Colonic mucosa (tissue), 4 donors: ENCODE results near the gene ZMIZ1. TPM values are rescaled to one million over a fixed set of nuclear protein-coding genes. Genes with fewer than 3 reads are reported as not detected.

Experiments
- DNase-seq: peaks from one replicate; pipeline ENCODE4 v3.0.0-alpha.2; 2020
- H3K27ac ChIP-seq: fragments of 200-600 bp; one replicate; pipeline ENCODE4 v1.8.0; 2021
- H3K27me3 ChIP-seq: fragments of 200-600 bp; one replicate; pipeline ENCODE4 v1.8.0; 2021
- H3K36me3 ChIP-seq: fragments of 200-600 bp; one replicate; pipeline ENCODE4 v1.8.0; 2021
- H3K4me1 ChIP-seq: fragments of 200-600 bp; one replicate; pipeline ENCODE4 v1.8.0; 2021; ENCODE audit warnings: mild to moderate bottlenecking
- H3K4me3 ChIP-seq: fragments of 200-600 bp; one replicate; pipeline ENCODE4 v1.8.0; 2021
- H3K9ac ChIP-seq, 2 donors: one replicate each; pipeline ENCODE4 v1.7.0; 2013; ENCODE audit warnings: control low read depth in 2 of 2, low read depth in 2 of 2, low read length in 2 of 2
- H3K9me3 ChIP-seq: fragments of 200-600 bp; one replicate; pipeline ENCODE4 v1.8.0; 2021
- intact Hi-C: fragments of 100-400 bp; cut with DNase I; formaldehyde crosslinking; loops from one replicate; pipeline ENCODE4 v1.14.1; 2022
- total RNA-seq, 2 donors: library from RNA; stranded (reverse); fragmentation: NEBNext Ultra II Directional in 1 of 2; extraction: Animal tissue kit (Norgen Biotek cat#: 25700) in 1 of 2; gene quantifications; one replicate each; pipeline ENCODE4 v1.2.1, GENCODE V29; 2021
- TF ChIP-seq, protein P1 (sequence below): fragments of 200-600 bp; IDR thresholded peaks from one replicate; pipeline ENCODE4 v1.8.0; 2022; ENCODE audit warnings: antibody characterized with exemption, mild to moderate bottlenecking
- donor health status: healthy.
- donor health status: DM: no; HTN: no; CAD: no.
- donor health status: DM: no; HTN: no; CAD: no.

The ZMIZ1 gene
- total RNA-seq, 2 donors from 2014 or later = 51.0 to 54.0 TPM

DNA sequence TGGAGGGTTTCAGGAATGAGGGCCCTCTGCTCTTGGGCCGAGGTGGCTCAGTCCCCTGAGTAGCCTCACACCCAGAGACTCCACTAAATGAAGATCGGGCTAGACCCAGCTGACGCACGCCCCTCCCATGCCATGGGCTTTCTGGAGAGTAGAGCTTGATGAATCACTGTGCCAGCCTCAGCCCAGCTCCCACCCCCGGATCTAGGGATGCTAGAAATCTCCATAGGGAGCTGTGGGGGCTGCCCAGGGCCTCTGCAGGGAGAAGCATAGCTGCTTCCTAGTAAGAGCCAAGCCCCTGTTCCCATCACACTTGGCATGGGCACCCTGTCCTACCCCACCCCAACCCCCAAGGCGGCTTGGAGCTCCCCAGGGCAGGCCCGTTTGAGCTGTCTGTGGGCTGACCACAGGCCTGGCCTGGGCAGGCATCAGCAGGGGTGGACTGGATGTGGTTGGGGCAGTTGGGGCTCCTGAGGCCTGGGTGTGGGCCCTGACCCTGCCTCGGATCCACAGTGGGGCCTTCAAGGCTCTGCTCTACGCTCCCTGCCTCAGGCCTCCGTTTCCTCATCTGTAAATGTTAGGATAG, 121.2 kb downstream of the ZMIZ1 start:
- DNase-seq = no peak
- H3K27ac ChIP-seq = no peak overlapping the region
- H3K4me1 ChIP-seq = peaks cover 10% of the 10 kb centered on the region
- H3K36me3 ChIP-seq = no peaks in the 10 kb centered on the region
- no peaks in the 10 kb centered on the region for H3K27me3 ChIP-seq
- no peaks in the 10 kb centered on the region for H3K9me3 ChIP-seq
- H3K9ac ChIP-seq = no peak overlapping the region
- TF ChIP-seq, protein P1, sequence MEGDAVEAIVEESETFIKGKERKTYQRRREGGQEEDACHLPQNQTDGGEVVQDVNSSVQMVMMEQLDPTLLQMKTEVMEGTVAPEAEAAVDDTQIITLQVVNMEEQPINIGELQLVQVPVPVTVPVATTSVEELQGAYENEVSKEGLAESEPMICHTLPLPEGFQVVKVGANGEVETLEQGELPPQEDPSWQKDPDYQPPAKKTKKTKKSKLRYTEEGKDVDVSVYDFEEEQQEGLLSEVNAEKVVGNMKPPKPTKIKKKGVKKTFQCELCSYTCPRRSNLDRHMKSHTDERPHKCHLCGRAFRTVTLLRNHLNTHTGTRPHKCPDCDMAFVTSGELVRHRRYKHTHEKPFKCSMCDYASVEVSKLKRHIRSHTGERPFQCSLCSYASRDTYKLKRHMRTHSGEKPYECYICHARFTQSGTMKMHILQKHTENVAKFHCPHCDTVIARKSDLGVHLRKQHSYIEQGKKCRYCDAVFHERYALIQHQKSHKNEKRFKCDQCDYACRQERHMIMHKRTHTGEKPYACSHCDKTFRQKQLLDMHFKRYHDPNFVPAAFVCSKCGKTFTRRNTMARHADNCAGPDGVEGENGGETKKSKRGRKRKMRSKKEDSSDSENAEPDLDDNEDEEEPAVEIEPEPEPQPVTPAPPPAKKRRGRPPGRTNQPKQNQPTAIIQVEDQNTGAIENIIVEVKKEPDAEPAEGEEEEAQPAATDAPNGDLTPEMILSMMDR = no peak
- intact Hi-C loops = loop anchor here (5.0 to 10.0 kb wide), 4 partner anchors 215 to 885 kb away; no protein-coding TSS in a partner anchor
- no peak overlapping the region for H3K4me3 ChIP-seq

DNA sequence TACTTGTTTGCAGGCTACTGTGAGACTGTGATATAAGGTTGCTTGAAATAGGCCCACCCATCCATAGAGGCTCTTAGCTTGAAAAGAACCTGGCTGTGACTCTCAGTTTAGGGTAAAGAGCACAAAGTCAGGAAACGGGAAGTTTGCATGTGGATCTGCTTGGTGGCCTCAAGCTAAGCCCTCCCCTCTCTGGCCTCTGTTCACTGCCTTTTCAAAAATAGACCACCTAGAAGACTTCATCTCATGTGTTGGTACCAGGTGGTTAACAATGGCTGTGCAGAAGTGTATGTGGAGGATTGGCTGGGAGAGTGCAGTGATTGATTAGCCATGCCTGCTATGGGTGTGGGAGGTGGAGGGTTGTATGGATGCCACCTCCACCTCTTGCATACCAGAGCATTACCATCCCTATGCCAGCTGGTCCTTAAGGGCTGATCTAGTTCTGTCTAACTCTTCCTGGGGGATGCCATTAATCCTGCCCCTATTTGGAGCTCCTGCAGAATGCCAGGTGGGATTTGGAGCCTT, 122.0 kb downstream of the ZMIZ1 start:
- Histone ChIP-seq H3K9ac (no peak overlapping the region), H3K27ac (no peak overlapping the region), H3K4me1 (peaks cover 14% of the 10 kb centered on the region), H3K4me3 (no peak overlapping the region), H3K27me3 (no peaks in the 10 kb centered on the region), H3K36me3 (no peaks in the 10 kb centered on the region), H3K9me3 (no peaks in the 10 kb centered on the region)
- TF ChIP-seq, protein P1 = no peak
- intact Hi-C loops = loop anchor here (5.0 to 10.0 kb wide), 4 partner anchors 216 to 886 kb away; no protein-coding TSS in a partner anchor
- no peak for DNase-seq

DNA sequence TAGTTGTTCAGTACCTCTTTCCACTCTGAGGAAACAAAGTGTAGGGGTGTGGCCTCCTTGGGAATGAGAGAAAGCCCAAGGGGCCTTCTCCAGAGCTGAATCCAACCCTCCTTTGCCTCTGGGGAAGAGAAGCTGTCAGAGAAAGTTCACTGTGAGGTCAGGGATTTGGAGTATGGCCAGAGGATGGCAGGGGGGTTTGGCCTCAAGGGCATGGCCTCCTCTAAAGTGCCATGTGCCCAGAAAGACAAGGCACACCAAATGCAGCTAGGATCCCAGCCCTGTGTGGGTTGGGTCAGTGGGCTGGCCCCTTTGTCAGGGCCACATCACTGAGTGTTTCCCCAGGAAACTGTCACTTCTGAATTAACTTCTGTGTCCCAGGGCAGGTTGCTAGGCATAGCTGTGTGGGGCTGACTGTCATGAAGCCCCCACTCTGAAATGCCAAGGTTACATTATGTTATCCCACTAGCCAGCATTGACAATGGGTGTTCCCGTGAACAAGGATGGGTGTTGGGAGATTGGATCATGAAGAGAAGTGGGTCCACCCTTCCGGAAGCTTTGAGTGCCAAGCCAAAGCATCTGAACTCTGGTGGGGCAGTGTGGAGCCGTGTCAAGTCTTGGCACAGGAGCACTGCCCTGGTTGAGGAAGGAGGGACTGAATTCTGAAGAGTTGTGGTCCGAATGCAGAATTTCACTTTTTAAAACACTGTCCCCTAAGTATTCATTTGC, 123.3 kb downstream of the ZMIZ1 start:
- Histone ChIP-seq H3K4me1 (peaks cover 8% of the 10 kb centered on the region), H3K4me3 (no peak overlapping the region), H3K36me3 (no peaks in the 10 kb centered on the region), H3K27me3 (no peaks in the 10 kb centered on the region), H3K9me3 (no peaks in the 10 kb centered on the region), H3K27ac (no peak overlapping the region), H3K9ac (no peak overlapping the region)
- no peak for DNase-seq
- TF ChIP-seq, protein P1 = no peak
- intact Hi-C loops = loop anchor here (5.0 to 10.0 kb wide), 4 partner anchors 217 to 887 kb away; no protein-coding TSS in a partner anchor

DNA sequence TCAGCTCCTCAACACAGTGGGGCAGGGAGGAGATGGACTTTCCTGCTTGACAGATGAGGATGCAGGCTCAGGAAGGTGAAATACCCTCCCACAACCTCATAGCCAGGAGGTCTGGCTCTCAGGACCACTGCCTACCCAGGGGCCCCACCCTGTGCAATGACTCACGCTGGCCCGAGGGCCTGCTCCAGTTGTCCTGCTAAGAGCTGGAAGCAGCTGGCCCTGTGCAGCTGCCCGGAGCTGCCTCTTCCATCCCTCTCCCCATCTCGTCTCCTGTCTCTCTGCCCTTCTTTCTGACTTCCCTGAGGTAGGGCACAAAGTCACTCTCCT, 123.9 kb downstream of the ZMIZ1 start:
- Histone ChIP-seq H3K36me3 (no peaks in the 10 kb centered on the region), H3K27ac (no peak overlapping the region), H3K4me1 (peaks cover 6% of the 10 kb centered on the region), H3K4me3 (no peak overlapping the region), H3K9ac (no peak overlapping the region), H3K9me3 (no peaks in the 10 kb centered on the region), H3K27me3 (no peaks in the 10 kb centered on the region)
- intact Hi-C loops = loop anchor here (5.0 to 10.0 kb wide), 4 partner anchors 218 to 888 kb away; no protein-coding TSS in a partner anchor
- no peak for DNase-seq
- TF ChIP-seq, protein P1 = no peak

DNA sequence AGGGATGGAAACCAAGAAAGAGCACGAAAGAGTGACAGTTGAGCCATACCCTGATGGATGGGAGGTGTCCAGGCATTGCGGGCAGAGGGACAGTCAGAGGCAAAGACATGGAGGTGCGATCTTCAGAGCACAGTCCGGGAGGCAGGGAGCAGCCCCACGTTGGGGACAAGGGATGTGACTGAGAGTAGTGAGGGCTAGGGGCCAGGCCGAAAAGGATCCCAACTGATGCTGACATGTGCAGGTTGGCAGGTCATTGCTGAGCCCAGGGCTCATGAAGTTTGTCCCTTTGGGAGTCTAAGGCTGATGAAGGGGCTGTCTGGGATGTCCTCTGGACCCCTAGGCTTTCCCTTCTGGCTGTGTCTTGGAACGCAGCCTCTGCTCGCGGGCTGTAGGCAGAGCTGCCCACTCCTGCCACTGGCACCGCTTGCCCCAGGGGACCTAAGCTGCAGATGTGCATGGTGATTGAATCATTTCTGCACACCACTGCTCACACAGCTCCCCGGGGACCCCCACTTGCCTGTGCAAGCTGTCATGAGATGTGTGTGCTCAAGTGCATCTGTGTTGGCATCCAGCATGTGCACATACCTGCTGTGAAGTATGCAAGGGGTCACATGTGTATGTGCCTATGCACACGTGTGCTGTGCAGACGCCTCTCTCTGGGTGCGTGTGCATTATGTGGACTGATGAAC, 125.1 kb downstream of the ZMIZ1 start:
- H3K27me3 ChIP-seq = no peaks in the 10 kb centered on the region
- TF ChIP-seq, protein P1 = no peak
- no peak for DNase-seq
- no peak overlapping the region for H3K9ac ChIP-seq
- H3K36me3 ChIP-seq = no peaks in the 10 kb centered on the region
- no peaks in the 10 kb centered on the region for H3K9me3 ChIP-seq
- no peak overlapping the region for H3K27ac ChIP-seq
- intact Hi-C loops = loop anchor here (5.0 to 10.0 kb wide), 4 partner anchors 219 to 889 kb away; no protein-coding TSS in a partner anchor
- peaks cover 4% of the 10 kb centered on the region for H3K4me1 ChIP-seq
- no peak overlapping the region for H3K4me3 ChIP-seq
